A673 (cell line): ENCODE data around the gene RGP1. TPM values are rescaled to one million over a fixed set of nuclear protein-coding genes. Genes with fewer than 3 reads are reported as not detected.

Experiments
- BruUV-seq: library from RNA; stranded (reverse); fragments of 400-500 nt; replicated peaks from 2 replicates; lab custom pipeline; 2021; lab: Mats Ljungman, UMichigan
- CTCF ChIA-PET: fragments of 300-600 bp; sonication (Branson Sonifier 250); formaldehyde crosslinking; loops from one replicate; lab custom pipeline; 2022; ENCODE audit warnings: antibody characterized with exemption; lab: Charles Lee
- POLR2A ChIA-PET: fragments of 300-600 bp; sonication (Branson Sonifier 250); formaldehyde crosslinking; loops from one replicate; lab custom pipeline; 2022; ENCODE audit warnings: antibody characterized with exemption; ENCODE audit not compliant: low non-redundant PET; lab: Charles Lee
- DNase-seq: peaks from one replicate; pipeline ENCODE4 v3.0.0-alpha.2; 2015; ENCODE audit warnings: low spot score
- H3K27ac ChIP-seq: fragments of 200-600 bp; sonication (generic); 2 replicates; pipeline ENCODE4 v1.5.1; 2016; ENCODE audit warnings: mixed run types, low read depth, mild to moderate bottlenecking, mixed read lengths, antibody characterized with exemption, low read length; ENCODE audit not compliant: poor library complexity, severe bottlenecking
- H3K27me3 ChIP-seq: fragments of 200-600 bp; sonication (generic); replicated peaks from 2 replicates; pipeline ENCODE4 v1.6.1; 2017; ENCODE audit warnings: mixed run types, low read depth, mild to moderate bottlenecking, mixed read lengths, antibody characterized with exemption, low read length; ENCODE audit not compliant: insufficient read depth, poor library complexity
- H3K36me3 ChIP-seq: fragments of 200-600 bp; sonication (generic); 2 replicates; pipeline ENCODE4 v1.6.1; 2016; ENCODE audit warnings: mixed run types, mild to moderate bottlenecking, mixed read lengths, antibody characterized with exemption, low read length; ENCODE audit not compliant: insufficient read depth, poor library complexity, severe bottlenecking
- H3K4me1 ChIP-seq: fragments of 200-600 bp; sonication (generic); 2 replicates; pipeline ENCODE4 v1.6.1; 2017; ENCODE audit warnings: mixed run types, mild to moderate bottlenecking, mixed read lengths, antibody characterized with exemption, low read length; ENCODE audit not compliant: insufficient read depth, poor library complexity, severe bottlenecking
- H3K4me3 ChIP-seq: fragments of 200-600 bp; sonication (generic); 2 replicates; pipeline ENCODE4 v1.5.1; 2016; ENCODE audit warnings: low read depth, mixed run types, mild to moderate bottlenecking, mixed read lengths, low read length; ENCODE audit not compliant: poor library complexity, severe bottlenecking
- H3K9me3 ChIP-seq: fragments of 200-600 bp; sonication (generic); 2 replicates; pipeline ENCODE4 v1.6.1; 2016; ENCODE audit warnings: mixed run types, low read depth, mild to moderate bottlenecking, mixed read lengths, antibody characterized with exemption, low read length; ENCODE audit not compliant: poor library complexity, severe bottlenecking
- EZH2 ChIP-seq: fragments of 200-600 bp; sonication (generic); IDR thresholded peaks from 2 replicates; pipeline ENCODE4 v1.6.1; 2017; ENCODE audit warnings: borderline replicate concordance, low read depth, mild to moderate bottlenecking, mixed read lengths, antibody characterized with exemption, low read length; ENCODE audit not compliant: poor library complexity, severe bottlenecking
- intact Hi-C: fragments of 100-400 bp; cut with micrococcal nuclease; formaldehyde crosslinking; loops from one replicate; pipeline ENCODE4 v1.10.0; 2022; ENCODE audit not compliant: unreplicated experiment
- total RNA-seq: library from RNA; stranded (reverse); gene quantifications from 2 replicates; pipeline ENCODE4 v1.2.3, GENCODE V29; 2021
- TF ChIP-seq, protein P1 (sequence below): fragments of 300-800, 200-600 bp; sonication (generic); conservative IDR thresholded peaks from 2 replicates; pipeline ENCODE4 v1.5.1; 2017; ENCODE audit warnings: low read depth, mild to moderate bottlenecking, antibody characterized with exemption, low read length, moderate library complexity, mixed read lengths

RGP1 gene
- total RNA-seq, 1 experiment from 2014 or later: 21.9 TPM

DNA sequence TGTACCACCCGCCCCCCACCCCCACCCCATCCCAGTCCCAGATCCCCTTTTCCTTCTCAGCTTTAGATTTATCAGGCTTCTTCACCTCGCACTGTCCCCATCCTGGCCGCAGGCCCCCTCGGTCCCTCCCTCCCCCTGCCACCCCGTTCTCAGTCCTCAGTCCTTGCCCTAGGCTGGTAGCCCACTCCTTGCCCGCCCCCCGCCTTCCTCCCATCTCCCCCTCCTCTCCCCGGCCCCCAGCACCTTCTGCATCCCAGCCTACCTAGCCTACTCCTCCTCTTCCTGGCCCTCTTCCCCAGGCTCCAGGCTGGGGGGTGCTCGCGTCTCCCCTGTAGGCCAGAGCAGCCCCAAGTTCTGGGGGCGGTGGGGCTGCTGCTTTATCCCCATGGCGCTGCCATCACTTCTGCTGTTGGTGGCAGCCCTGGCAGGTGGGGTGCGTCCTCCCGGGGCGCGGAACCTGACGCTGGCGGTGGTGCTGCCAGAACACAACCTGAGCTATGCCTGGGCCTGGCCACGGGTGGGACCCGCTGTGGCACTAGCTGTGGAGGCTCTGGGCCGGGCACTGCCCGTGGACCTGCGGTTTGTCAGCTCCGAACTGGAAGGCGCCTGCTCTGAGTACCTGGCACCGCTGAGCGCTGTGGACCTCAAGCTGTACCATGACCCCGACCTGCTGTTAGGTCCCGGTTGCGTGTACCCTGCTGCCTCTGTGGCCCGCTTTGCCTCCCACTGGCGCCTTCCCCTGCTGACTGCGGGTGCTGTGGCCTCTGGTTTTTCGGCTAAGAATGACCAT lies 43.1 kb downstream of the RGP1 start:
- Histone ChIP-seq H3K27ac (no peak overlapping the region), H3K4me1 (no peaks in the 10 kb centered on the region), H3K9me3 (no peaks in the 10 kb centered on the region), H3K36me3 (no peaks in the 10 kb centered on the region), H3K4me3 (no peak overlapping the region), H3K27me3 (no peaks in the 10 kb centered on the region)
- no peak for DNase-seq
- ChIA-PET CTCF (no interaction called here), POLR2A (no interaction called here)
- intact Hi-C loops: loop anchor here (5.0 to 10.0 kb wide), 2 partner anchors 35 to 233 kb away; no protein-coding TSS in a partner anchor
- no TSS peak for BruUV-seq
- TF ChIP-seq, protein P1, sequence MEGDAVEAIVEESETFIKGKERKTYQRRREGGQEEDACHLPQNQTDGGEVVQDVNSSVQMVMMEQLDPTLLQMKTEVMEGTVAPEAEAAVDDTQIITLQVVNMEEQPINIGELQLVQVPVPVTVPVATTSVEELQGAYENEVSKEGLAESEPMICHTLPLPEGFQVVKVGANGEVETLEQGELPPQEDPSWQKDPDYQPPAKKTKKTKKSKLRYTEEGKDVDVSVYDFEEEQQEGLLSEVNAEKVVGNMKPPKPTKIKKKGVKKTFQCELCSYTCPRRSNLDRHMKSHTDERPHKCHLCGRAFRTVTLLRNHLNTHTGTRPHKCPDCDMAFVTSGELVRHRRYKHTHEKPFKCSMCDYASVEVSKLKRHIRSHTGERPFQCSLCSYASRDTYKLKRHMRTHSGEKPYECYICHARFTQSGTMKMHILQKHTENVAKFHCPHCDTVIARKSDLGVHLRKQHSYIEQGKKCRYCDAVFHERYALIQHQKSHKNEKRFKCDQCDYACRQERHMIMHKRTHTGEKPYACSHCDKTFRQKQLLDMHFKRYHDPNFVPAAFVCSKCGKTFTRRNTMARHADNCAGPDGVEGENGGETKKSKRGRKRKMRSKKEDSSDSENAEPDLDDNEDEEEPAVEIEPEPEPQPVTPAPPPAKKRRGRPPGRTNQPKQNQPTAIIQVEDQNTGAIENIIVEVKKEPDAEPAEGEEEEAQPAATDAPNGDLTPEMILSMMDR: no peak
- no peak for TF ChIP-seq EZH2

DNA sequence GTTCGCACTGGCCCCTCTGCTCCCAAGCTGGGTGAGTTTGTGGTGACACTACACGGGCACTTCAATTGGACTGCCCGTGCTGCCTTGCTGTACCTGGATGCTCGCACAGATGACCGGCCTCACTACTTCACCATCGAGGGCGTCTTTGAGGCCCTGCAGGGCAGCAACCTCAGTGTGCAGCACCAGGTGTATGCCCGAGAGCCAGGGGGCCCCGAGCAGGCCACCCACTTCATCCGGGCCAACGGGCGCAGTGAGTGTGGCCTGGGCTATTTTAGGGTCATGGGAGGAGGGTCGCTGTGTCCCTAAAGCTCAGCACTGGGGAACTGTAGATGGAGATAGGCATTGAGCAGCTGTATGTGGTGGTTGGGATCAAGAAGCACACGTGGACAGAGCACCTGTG lies 43.7 kb downstream of the RGP1 start:
- intact Hi-C loops: loop anchor here (5.0 to 10.0 kb wide), 2 partner anchors 36 to 232 kb away; no protein-coding TSS in a partner anchor
- H3K4me1 ChIP-seq: no peaks in the 10 kb centered on the region
- H3K27me3 ChIP-seq: no peaks in the 10 kb centered on the region
- no peaks in the 10 kb centered on the region for H3K36me3 ChIP-seq
- ChIA-PET CTCF (no interaction called here), POLR2A (no interaction called here)
- DNase-seq: no peak
- no TSS peak for BruUV-seq
- no peaks in the 10 kb centered on the region for H3K9me3 ChIP-seq
- H3K4me3 ChIP-seq: no peak overlapping the region
- TF ChIP-seq, protein P1: no peak
- no peak for TF ChIP-seq EZH2
- H3K27ac ChIP-seq: no peak overlapping the region

DNA sequence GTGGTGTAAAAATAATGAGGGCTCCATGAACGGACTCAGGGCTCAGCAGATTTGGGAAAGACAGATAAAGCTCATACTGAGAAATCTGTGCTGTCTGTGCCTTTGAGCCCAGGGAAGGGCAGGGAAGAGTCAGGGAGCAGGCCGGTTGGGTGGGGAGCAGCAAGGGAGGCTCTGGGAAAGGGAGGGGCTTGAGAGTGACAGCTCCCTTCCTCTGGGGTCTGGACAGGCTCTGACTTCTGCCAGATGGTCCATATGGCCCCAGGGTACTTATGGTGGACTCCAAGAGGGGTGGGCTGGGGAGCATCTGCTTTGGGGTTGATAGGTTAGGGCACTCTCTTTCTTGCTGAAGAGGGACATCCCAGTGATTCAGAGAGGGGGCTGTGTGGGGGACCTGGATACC lies 44.4 kb downstream of the RGP1 start:
- Histone ChIP-seq H3K4me3 (no peak overlapping the region), H3K27me3 (no peaks in the 10 kb centered on the region), H3K9me3 (no peaks in the 10 kb centered on the region), H3K4me1 (no peaks in the 10 kb centered on the region), H3K27ac (no peak overlapping the region), H3K36me3 (no peaks in the 10 kb centered on the region)
- no peak for DNase-seq
- TF ChIP-seq, protein P1: no peak
- no peak for TF ChIP-seq EZH2
- no TSS peak for BruUV-seq
- intact Hi-C loops: loop anchor here (5.0 to 10.0 kb wide), 2 partner anchors 36 to 231 kb away; no protein-coding TSS in a partner anchor
- ChIA-PET CTCF (no interaction called here), POLR2A (no interaction called here)
